Measurements from ENCODE around the gene NAPG. TPM values are rescaled to one million over a fixed set of nuclear protein-coding genes. Genes with fewer than 3 reads are reported as not detected.

The NAPG gene
- total and polyA plus RNA-seq, 2 donors (not counting 3 experiments of a cell fraction or from before 2014, with no cell fraction given): 10.8 to 34.1 TPM

DNA sequence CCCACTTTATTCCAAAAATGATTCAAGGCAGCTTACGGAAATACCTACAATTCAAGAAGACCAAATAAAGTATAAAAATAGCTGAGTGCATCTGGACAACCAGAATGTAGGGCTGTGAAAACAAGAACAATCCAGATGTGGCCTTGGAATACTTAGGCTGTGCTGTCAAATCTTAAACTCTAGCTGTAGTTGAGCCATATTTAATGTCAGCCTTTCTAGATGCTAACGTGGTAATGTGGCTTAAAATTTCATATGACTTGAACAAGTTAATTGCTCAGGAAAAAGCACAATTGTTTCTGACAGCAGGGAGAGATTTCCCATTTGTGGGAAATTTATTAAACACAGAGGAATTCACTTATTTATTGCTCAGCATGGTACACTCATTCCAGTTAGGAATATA, 14.6 kb upstream of the NAPG start:
- H3K4me1 ChIP-seq (ENCODE audit: control insufficient read depth, extremely low read depth, insufficient read depth, low read length): no peaks in the 10 kb centered on the region
- no peak for DNase-seq (ENCODE audit: low read depth, low spot score)
- TF ChIP-seq CTCF (IDR thresholded peaks at IDR 0.05; ENCODE audit: extremely low read depth in 1 of 2, insufficient read depth in 1 of 2, low read depth in 1 of 2, low read length in 2 of 2): no peak
- no peak for TF ChIP-seq GATA2 (IDR thresholded peaks at IDR 0.05; ENCODE audit: insufficient read depth, insufficient read length, low read depth, low read length)
- TF ChIP-seq POLR2A (IDR thresholded peaks at IDR 0.05; ENCODE audit: low read depth, low read length): no peak
- no peak for TF ChIP-seq MYC (IDR thresholded peaks at IDR 0.05; ENCODE audit: low read depth, low read length)
- TF ChIP-seq FOS (IDR thresholded peaks at IDR 0.05; ENCODE audit: borderline replicate concordance, insufficient read depth, low read length): no peak
- TF ChIP-seq POLR2AphosphoS5 (IDR thresholded peaks at IDR 0.05; ENCODE audit: insufficient read depth, low read depth, low read length): no peak
- no peak for TF ChIP-seq EZH2 (IDR thresholded peaks at IDR 0.05; ENCODE audit: borderline replicate concordance, low read depth, low read length, severe bottlenecking)
- TF ChIP-seq MAX (IDR thresholded peaks at IDR 0.05; ENCODE audit: insufficient read depth, insufficient read length): no peak
- FAIRE-seq: no peak
- no peak overlapping the region for H3K4me3 ChIP-seq (replicated peaks in 1 of 3; ENCODE audit: insufficient read depth in 1 of 3, low read depth in 1 of 3, low read length in 3 of 3)
- no peak overlapping the region for H3K9ac ChIP-seq (replicated peaks; ENCODE audit: extremely low read depth, insufficient read depth, low read length)
- no TSS peak for BruUV-seq (replicated peaks)
- no peak overlapping the region for H3K4me2 ChIP-seq (ENCODE audit: insufficient read depth, low read length)
- no peaks in the 10 kb centered on the region for H3K36me3 ChIP-seq (ENCODE audit: control insufficient read depth in 2 of 2, extremely low read depth in 1 of 2, insufficient read depth in 2 of 2, low read length in 2 of 2)
- intact Hi-C loops (cut with micrococcal nuclease): no loop called here
- no peaks in the 10 kb centered on the region for H4K20me1 ChIP-seq (replicated peaks; ENCODE audit: control insufficient read depth, extremely low read depth, insufficient read depth, low read length)
- H3K27ac ChIP-seq (ENCODE audit: insufficient read depth, low read depth, low read length): no peak overlapping the region
- H3K79me2 ChIP-seq (ENCODE audit: control insufficient read depth, insufficient read depth, low read length): no peaks in the 10 kb centered on the region
- POLR2A ChIA-PET: no interaction called here
- H3K27me3 ChIP-seq (ENCODE audit: control insufficient read depth in 2 of 2, insufficient read depth in 2 of 2, low read length in 2 of 2): peaks cover 18 to 21% of the 10 kb centered on the region in 2 experiments
- dilution Hi-C loops (cut with MboI; ENCODE audit: extremely low pct_ligation_motif_present, low sequenced_read_pairs): loop anchor here (25.0 kb wide), 1 partner anchor 524 kb away; no protein-coding TSS in a partner anchor
- CTCF ChIA-PET: no interaction called here
- H2AFZ ChIP-seq (ENCODE audit: low read depth, low read length): no peak overlapping the region
- no peaks in the 10 kb centered on the region for H3K9me1 ChIP-seq (replicated peaks; ENCODE audit: control insufficient read depth, extremely low read depth, insufficient read depth, low read length)
- no peaks in the 10 kb centered on the region for H3K9me3 ChIP-seq (replicated peaks; ENCODE audit: control insufficient read depth, insufficient read depth, low read length)
